ENCODE results near the gene ATAD1. TPM values are rescaled to one million over a fixed set of nuclear protein-coding genes. Genes with fewer than 3 reads are reported as not detected.
"Not testable (repeated sequence)": the region's sequence is repeated elsewhere in the genome, so short reads cannot be mapped to it uniquely, and the experiment has no call there.

Gene ATAD1
- total RNA-seq, 4 donors from 2014 or later, result 27.2 to 36.3 (median 32.2) TPM

- TF ChIP-seq, protein P1, sequence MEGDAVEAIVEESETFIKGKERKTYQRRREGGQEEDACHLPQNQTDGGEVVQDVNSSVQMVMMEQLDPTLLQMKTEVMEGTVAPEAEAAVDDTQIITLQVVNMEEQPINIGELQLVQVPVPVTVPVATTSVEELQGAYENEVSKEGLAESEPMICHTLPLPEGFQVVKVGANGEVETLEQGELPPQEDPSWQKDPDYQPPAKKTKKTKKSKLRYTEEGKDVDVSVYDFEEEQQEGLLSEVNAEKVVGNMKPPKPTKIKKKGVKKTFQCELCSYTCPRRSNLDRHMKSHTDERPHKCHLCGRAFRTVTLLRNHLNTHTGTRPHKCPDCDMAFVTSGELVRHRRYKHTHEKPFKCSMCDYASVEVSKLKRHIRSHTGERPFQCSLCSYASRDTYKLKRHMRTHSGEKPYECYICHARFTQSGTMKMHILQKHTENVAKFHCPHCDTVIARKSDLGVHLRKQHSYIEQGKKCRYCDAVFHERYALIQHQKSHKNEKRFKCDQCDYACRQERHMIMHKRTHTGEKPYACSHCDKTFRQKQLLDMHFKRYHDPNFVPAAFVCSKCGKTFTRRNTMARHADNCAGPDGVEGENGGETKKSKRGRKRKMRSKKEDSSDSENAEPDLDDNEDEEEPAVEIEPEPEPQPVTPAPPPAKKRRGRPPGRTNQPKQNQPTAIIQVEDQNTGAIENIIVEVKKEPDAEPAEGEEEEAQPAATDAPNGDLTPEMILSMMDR (IDR thresholded peaks at IDR 0.05), result no peak
- no peak for TF ChIP-seq POLR2A (IDR thresholded peaks at IDR 0.05)
- Histone ChIP-seq H3K36me3 (no peaks in the 10 kb centered on the region), H3K4me3 (no peak overlapping the region)
Measured at GRCh38 chr10:87836098-87836497, 18.1 kb upstream of the ATAD1 start.

DNA sequence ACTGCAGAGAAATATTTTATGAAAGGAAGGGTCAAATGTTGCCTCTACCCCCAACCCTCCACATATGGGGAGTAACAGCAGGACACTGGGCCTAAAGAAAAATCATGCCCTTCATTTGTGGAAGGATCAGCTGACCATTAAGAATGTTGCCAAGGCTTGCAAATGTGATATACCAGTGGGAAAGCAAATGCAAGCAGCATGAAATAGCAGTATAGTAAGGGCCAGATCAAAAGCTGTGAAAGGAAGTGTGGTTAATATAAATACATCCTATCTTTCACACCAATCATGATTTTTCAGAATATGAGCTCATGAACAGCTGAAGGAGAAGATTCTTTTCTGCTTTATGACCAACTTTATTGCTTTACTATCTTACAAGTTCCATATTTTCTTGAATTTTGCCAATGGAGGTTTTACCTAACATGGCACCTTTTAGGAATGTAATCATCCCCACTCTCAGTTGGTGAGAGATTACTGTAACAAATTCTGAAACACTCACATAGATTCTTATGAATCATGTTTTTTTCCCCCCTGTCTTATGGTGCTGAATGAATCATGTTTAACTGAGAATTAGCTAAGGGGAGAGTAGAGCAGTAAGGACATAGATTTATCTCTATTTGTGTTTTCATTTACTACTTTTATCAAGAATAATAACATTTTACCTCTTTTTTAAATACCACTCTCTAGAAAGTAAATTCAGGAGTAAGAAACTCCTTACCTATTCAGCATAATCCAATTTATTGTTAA, 12.1 kb upstream of the ATAD1 start:
- DNase-seq, result no peak
- Histone ChIP-seq H3K27me3 (no peaks in the 10 kb centered on the region), H3K4me1 (no peaks in the 10 kb centered on the region), H3K9me3 (no peaks in the 10 kb centered on the region), H3K36me3 (no peaks in the 10 kb centered on the region), H3K4me3 (no peak overlapping the region), H3K27ac (no peak overlapping the region)
- no peak for TF ChIP-seq POLR2A (IDR thresholded peaks at IDR 0.05)
- TF ChIP-seq, protein P1 (IDR thresholded peaks at IDR 0.05), result no peak

More at GRCh38 chr10:87836098-87836497, 18.1 kb upstream of the ATAD1 start:
- DNase-seq, result no peak
- no peaks in the 10 kb centered on the region for H3K4me1 ChIP-seq
- no peaks in the 10 kb centered on the region for H3K9me3 ChIP-seq
- H3K27me3 ChIP-seq, result no peaks in the 10 kb centered on the region
- H3K27ac ChIP-seq, result no peak overlapping the region

GRCh38 chr10:87829051-87829450, 11.0 kb upstream of the ATAD1 start:
- not testable (repeated sequence) for H3K4me3 ChIP-seq, H3K4me1 ChIP-seq

GRCh38 chr10:87827681-87828080, 9.7 kb upstream of the ATAD1 start:
- TF ChIP-seq, protein P1 (IDR thresholded peaks at IDR 0.05), result no peak
- no peak for TF ChIP-seq POLR2A (IDR thresholded peaks at IDR 0.05)
- no peaks in the 10 kb centered on the region for H3K36me3 ChIP-seq
- no peaks in the 10 kb centered on the region for H3K9me3 ChIP-seq
- H3K27me3 ChIP-seq, result no peaks in the 10 kb centered on the region
- no peaks in the 10 kb centered on the region for H3K4me1 ChIP-seq
- DNase-seq, result no peak
- no peak overlapping the region for H3K27ac ChIP-seq
- H3K4me3 ChIP-seq, result no peak overlapping the region

More at GRCh38 chr10:87829051-87829450, 11.0 kb upstream of the ATAD1 start:
- not testable (repeated sequence) for H3K27ac ChIP-seq, H3K36me3 ChIP-seq, H3K9me3 ChIP-seq, H3K27me3 ChIP-seq, DNase-seq

- Histone ChIP-seq H3K4me3 (no peak overlapping the region), H3K27me3 (no peaks in the 10 kb centered on the region), H3K4me1 (no peaks in the 10 kb centered on the region), H3K27ac (no peak overlapping the region), H3K9me3 (no peaks in the 10 kb centered on the region), H3K36me3 (no peaks in the 10 kb centered on the region)
- DNase-seq, result no peak
- TF ChIP-seq, protein P1 (IDR thresholded peaks at IDR 0.05), result no peak
Measured at GRCh38 chr10:87826653-87827052, 8.6 kb upstream of the ATAD1 start.

- no peak for TF ChIP-seq POLR2A (IDR thresholded peaks at IDR 0.05)
- TF ChIP-seq, protein P1 (IDR thresholded peaks at IDR 0.05), result no peak
- no peaks in the 10 kb centered on the region for H3K9me3 ChIP-seq
- peak overlapping the region in 1 of 4 donors; percentile 86 for H3K27ac ChIP-seq
- no peaks in the 10 kb centered on the region for H3K27me3 ChIP-seq
- H3K4me1 ChIP-seq, result peaks cover 0 to 29% (median 2%) of the 10 kb centered on the region in 4 donors
- H3K36me3 ChIP-seq, result no peaks in the 10 kb centered on the region
- DNase-seq, result no peak
- no peak overlapping the region for H3K4me3 ChIP-seq
Measured at GRCh38 chr10:87819289-87819585, 1.2 kb upstream of the ATAD1 start.

Measured in Peyer's patch (tissue), 4 donors.